C4-2B (cell line): ENCODE measurements around the gene ZC3H7A.

ENCODE experiments used
- ZFX ChIP-seq: fragments of 450-650 bp; IDR thresholded peaks from 2 replicates; pipeline ENCODE4 v1.6.1; 2017
- TF ChIP-seq, protein P1 (sequence below): fragments of 450-650 bp; conservative IDR thresholded peaks from 2 replicates; pipeline ENCODE4 v1.5.1; 2017; ENCODE audit warnings: mild to moderate bottlenecking

DNA sequence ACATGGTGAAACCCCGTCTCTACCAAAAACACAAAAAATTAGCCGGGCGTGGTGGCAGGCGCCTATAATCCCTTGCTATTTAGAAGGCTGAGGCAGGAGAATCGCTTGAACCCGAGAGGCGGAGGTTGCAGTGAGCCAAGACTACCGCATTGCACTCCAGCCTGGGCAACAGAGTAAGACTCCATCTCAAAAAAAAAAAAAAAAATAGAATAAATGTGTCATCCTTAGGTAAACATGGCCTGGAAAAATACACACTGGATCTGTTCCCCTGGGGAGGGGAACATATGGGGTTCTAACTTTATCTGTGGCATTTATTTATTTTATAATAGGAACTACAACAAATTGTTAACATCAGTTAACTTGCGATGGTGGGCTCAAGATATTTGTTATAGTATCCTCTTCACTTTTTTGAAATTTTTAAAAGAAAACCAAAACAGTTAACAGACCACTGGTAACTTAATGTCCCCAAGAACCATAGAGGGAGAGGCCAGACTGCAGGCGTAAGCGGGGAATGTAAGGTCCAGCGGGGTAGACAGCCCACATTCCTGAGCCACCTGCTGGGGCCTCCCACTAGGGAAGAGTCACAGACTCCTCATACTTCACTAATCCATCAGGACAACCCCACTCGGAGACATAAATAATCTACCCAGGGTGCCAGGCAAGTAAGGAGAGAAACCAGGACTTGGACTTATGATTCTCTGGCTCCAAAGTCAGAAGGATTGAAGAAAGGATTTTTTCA lies 41.9 kb downstream of the ZC3H7A start:
- TF ChIP-seq, protein P1, sequence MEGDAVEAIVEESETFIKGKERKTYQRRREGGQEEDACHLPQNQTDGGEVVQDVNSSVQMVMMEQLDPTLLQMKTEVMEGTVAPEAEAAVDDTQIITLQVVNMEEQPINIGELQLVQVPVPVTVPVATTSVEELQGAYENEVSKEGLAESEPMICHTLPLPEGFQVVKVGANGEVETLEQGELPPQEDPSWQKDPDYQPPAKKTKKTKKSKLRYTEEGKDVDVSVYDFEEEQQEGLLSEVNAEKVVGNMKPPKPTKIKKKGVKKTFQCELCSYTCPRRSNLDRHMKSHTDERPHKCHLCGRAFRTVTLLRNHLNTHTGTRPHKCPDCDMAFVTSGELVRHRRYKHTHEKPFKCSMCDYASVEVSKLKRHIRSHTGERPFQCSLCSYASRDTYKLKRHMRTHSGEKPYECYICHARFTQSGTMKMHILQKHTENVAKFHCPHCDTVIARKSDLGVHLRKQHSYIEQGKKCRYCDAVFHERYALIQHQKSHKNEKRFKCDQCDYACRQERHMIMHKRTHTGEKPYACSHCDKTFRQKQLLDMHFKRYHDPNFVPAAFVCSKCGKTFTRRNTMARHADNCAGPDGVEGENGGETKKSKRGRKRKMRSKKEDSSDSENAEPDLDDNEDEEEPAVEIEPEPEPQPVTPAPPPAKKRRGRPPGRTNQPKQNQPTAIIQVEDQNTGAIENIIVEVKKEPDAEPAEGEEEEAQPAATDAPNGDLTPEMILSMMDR: no peak
- TF ChIP-seq ZFX: no peak
